ENCODE results near the gene M1AP.

DNA sequence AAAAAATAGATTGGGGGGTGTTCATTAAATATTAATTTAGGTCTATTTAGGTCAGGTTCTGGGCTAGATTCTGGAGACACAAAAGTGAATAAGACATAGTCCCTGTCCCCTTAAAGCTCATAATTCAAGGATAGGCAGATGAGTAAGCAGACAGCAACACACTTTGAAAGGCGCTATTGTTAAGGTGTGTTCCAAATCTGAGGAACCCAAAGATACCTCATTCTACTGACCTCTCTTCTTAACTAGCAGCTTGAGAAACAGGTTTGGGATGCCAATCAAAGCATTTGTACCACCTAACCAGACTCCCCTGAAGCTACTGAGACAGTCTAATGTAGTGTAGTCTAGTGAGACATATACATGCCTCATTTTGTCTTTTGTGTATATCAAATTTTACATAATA is 40.8 kb upstream of the M1AP start:
- TF ChIP-seq CTCF (IDR thresholded peaks at IDR 0.05) (no peak), POLR2A (IDR thresholded peaks at IDR 0.05) (no peak)
